ENCODE data around the gene PRXL2B.
"Not testable (repeated sequence)": the region's sequence is repeated elsewhere in the genome, so short reads cannot be mapped to it uniquely, and the experiment has no call there.

Gene PRXL2B

DNA sequence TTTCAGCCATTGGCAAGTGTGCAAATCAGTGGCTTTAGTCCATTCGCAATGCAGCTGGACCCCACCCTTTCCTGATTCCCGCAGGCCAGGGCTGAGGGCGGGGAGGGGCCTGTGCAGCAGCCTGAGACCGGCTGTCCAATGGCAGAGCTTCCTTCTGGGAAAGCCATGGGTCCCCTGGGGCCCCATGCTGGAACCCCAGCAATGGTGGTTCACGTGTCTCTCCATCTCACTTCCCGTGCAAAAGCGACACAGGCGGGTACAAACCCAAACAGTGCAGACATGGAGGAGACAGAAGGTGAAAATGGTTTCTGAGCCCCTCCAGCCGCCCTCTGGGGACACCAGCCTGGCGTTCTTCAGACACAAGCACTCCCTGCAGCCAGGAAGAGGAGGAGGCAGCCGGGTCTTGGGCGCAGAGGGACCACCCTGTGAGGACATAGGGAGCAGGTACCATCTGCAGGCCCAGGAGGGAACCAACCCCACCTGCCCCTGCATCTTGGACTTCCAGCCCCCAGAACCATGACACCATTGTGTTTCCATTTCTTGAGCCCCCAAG is 36.2 kb upstream of the PRXL2B start:
- not testable (repeated sequence) for DNase-seq (ENCODE audit: low read depth in 2 of 2)

DNA sequence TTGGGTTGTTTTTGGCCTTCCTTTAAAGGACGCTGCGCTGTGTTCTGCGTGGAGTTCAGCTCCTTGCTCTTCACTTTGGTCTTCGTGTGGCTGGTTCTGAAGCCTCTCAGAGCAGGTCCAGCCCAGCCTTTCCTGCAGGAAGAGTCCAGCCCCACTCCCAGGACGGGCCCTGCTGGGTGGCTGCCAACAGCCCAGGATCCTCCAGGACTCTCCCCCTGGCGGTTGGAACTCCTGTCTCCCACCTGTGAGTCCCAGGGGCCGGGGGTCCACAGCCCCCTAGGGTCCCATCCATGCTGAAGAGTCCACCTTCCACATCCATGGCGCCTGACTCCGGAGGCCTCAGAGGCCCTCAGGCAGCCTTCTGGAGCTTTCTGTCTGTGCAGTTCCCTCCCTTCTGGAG is 35.0 kb upstream of the PRXL2B start:
- not testable (repeated sequence) for DNase-seq (ENCODE audit: low read depth in 2 of 2)

DNA sequence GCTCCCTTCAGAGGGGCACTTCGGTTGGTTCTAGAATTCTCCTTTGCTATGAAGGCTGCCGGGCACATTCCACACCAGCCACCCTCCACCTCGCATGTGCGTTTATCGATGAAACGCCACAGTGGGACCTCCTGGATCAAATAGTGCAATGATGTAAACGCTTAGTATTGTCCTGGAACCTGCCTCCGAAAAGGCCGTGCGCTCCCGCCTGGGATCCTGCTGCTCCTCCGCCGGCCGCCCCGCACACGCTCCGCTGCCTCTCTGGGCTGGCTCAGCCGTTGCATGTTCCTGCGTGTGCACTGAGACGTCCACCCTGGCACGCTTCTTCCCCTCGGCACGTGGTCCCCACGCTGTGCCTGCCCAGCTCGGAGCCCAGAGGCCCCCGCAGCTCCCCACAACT is 34.4 kb upstream of the PRXL2B start:
- no peak for DNase-seq (ENCODE audit: low read depth in 2 of 2)

DNA sequence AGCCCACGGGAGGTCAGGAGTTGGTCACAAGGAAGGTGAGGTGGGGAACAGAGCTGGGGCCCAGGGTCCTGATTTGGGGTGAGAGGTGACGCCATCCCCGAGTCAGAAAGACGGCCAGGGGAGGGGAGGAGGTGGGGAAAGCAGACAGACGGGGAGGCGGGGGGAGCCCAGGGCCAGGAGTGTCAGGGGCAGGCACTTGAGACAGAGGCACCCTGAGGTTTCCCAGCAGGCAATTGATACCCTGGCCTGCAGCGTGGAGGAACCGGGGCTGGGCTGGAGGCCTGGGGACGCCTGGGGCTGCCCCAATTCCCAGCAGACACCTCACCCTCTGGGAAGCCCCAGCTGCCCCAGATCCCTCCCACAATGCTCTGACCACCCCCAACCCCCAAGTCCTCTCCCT is 33.5 kb upstream of the PRXL2B start:
- not testable (repeated sequence) for DNase-seq (ENCODE audit: low read depth in 2 of 2)

DNA sequence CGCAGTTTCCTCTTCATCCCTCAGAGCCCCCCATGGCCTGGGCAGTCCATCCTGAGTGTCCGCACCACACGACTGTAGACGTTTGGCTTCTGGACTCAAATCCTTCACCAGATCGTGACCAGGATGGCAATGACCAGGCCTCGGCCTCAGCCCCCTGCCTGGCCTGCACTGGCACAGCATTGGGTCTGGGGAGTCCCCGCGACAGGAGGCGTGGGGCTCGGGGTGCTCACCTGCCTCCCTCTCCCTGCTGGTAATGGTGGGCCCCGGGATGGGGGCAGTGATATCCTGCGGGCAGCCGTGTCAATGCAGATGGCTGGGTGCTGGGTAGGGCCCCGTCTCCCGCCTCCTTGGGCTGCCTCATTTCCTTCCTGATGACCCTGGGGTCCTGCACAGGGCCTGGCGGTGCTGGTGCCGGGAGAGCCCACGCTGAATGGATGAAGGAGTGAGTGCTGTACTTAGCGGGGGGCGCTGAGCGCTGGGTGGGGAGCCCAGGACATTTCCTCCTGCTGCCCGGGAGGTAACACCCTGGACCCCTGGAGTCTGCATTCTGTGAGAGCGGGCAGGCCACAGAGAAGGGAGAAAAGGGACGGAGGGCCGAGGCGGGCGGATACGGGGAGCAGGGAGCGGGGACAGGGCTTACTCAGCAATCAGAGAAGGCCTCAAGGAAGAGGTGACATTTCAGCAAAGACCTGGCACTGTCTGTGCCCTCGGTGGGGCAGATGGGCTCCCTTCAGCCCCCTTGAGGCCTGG is 32.5 kb upstream of the PRXL2B start:
- DNase-seq (ENCODE audit: low read depth in 2 of 2) = no peak

DNA sequence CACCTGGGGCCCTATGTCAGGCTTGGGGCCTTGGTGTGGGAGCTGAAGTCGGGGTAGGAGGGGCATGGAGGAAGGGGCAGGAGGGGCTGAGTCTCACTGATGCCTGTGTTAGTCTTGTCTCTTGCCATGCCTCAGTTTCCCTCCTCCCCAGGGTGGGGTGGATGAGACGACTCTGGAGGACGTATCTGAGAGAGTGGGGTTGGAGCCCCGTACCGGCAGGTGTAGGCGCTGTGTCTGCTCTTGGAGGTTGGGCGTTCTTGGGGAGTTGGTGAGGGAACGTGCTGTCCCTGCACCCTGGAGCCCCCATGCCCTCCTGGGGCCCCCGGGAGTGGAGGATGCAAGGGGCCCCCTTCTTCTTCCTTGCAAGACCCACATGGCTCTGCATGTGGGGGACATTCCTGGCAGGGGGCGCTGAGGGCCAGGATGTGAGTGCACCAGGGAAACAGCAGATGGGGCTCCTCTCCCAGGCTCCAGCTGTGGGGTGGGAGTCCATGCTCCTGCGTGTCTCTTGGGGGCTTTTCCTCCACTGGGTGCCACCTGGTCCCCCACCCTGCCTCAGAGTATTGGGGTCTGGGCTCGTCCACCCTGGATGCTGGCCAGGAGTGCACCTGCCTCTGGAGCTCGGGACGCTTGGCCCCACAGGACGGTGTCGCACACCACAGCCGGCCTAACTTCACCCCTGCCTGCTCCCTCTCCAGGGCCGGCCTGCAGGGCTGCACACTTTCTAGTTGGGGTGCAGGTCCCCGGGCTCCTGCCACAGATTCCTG is 31.8 kb upstream of the PRXL2B start:
- DNase-seq (ENCODE audit: low read depth in 2 of 2) = no peak

DNA sequence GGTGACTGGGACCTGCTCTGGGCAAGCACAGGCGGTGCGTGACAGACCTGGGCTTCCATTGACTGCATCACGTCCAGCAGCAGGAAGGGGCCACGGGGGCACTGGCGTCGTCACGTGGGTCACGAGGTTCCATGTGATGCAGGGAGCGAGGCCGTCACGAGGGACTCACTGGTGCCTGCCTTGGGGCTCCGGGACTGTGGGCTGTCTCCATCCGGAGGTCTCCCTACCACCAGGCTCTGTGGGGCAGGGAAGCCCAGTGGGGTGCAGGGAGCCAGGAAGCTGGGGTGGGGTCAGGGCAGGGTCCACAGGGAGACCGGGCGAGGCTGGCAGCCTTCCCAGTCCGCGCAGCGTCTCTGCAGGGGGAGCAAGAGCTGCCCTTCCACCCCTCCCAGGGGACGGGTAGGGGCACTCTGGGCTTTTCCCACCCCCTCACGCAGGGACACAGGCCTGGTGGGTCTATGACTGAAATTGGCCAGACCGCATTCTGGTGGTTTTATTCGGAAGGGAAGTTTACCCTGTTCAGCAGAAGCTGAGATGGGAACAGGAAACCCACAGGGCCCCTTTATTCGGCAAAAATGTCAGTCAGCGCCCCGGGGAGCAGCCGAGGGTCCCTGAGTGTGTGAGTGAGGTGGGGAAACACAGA is 30.8 kb upstream of the PRXL2B start:
- peak; percentile 75 to 81 for DNase-seq (ENCODE audit: low read depth in 2 of 2)

DNA sequence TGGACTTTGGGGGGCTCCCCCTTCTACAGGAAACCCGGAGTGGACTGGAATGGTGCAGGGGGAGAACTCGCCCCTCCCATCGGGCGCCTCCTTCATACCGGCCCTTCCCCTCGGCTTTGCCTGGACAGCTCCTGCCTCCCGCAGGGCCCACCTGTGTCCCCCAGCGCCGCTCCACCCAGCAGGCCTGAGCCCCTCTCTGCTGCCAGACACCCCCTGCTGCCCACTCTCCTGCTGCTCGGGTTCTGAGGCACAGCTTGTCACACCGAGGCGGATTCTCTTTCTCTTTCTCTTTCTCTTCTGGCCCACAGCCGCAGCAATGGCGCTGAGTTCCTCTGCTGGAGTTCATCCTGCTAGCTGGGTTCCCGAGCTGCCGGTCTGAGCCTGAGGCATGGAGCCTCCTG is 30.3 kb upstream of the PRXL2B start, which contains the start of gene TNFRSF14:
Gene TNFRSF14 (plus strand): TSS at position 95 of the 401 bp plus-strand sequence. CDS start 294 bp downstream, at position 389.
- DNase-seq (ENCODE audit: low read depth in 2 of 2) = peak; percentile 55 to 57

DNA sequence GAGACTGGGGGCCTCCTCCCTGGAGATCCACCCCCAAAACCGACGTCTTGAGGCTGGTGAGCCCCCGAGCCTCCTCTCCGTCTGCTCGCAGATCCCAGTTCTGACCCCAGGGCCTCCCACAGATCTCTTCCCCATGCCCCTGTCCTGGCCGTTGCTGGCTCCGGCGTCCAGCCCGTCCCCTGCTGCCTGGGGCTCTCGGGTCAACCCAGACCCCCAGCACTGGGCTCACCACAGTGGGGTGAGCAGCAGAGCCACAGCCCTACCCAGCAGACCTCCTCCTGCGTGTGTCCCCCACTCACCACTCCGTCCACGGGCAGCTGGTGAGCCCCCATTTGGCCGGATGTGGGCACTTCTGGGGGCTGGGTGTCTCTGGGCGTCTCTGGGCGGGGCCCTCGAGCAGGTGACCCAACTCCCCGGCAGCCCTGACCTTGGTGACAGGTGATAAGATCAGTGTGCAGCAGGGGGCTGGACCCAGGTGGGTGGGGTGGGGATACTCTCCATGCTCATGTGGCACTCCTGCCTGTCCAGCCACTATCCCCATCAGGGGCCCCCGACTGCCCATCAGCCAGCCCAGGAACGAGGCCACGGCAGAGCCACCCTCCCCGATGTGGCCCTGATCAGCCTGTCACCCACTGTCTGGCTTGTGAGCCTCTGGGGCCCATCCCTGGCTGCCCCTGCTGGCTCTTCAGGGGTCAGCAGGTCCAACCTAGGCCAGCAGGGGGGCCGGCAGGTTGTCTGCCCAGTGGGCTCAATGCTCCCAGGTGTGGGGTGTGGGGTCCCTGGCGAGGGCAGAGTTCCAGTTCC is 29.7 kb upstream of the PRXL2B start:
- DNase-seq (ENCODE audit: low read depth in 2 of 2) = peak in 1 of 2 donors; percentile 43

DNA sequence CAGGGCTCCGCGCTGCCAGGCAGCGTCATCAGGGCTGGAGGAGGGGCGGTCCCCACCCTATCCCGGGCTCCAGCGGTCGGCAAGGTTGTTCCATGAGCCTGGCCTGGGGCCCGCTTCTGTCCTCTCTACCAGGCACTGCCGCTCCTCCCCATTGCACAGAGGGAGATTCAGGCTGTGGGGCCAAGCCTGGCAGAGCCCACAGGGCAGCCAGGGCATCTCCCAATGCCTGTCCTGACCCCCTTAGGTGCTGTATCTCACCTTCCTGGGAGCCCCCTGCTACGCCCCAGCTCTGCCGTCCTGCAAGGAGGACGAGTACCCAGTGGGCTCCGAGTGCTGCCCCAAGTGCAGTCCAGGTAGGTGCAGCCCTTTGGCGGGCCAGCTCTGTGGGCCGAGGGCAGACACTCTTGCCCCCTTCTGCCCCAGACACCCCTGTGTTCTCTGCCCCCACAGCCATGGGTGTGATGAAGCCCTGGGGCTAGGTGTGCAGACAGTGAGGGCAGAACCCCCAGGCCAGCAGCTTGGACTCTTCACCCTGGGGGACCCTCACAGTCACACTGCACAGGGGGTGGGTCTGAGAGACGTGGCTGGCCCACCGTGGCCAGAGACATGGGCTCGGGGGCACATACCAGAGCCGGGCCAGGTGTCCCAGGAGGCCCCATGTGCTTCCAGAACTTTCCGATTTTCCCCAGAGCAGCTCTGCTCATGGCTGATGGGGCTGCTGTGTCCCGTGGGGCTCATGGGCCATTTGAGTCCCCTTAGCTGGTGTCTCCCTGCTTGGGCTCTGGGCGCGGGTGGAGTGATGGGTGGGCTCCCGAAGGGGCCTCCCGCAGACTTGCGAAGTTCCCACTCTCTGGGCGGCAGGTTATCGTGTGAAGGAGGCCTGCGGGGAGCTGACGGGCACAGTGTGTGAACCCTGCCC is 28.8 kb upstream of the PRXL2B start:
- no peak for DNase-seq (ENCODE audit: low read depth in 2 of 2)

DNA sequence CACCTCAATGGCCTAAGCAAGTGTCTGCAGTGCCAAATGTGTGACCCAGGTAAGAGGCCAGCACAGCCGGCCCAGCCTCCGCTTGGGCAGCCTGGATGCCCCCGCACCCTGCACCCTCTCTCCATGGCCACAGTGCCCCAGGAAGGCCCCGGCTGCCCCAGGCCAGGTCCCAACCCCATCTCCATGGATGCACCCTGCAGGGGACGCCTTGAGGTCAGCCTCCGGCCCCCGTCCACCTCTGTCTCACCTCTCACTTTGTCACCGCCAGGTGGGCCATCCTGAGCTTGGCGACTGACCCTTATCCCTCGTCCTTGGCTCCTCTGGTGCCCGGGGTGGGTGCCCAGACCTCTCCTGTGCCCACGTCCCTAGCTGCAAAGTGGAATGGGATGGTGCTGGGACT is 28.2 kb upstream of the PRXL2B start:
- no peak for DNase-seq (ENCODE audit: low read depth in 2 of 2)

DNA sequence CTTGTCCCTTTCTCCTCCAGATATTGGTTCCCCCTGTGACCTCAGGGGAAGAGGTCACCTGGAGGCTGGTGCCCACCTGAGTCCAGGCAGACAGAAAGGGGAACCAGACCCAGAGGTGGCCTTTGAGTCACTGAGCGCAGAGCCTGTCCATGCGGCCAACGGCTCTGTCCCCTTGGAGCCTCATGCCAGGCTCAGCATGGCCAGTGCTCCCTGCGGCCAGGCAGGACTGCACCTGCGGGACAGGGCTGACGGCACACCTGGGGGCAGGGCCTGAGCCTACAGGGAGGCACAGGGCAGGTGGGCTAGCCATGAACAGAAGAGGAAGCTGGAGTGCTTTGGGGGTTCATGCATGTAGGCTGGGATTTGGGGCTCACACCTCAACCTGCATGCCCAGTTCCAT is 27.7 kb upstream of the PRXL2B start:
- no peak for DNase-seq (ENCODE audit: low read depth in 2 of 2)

DNA sequence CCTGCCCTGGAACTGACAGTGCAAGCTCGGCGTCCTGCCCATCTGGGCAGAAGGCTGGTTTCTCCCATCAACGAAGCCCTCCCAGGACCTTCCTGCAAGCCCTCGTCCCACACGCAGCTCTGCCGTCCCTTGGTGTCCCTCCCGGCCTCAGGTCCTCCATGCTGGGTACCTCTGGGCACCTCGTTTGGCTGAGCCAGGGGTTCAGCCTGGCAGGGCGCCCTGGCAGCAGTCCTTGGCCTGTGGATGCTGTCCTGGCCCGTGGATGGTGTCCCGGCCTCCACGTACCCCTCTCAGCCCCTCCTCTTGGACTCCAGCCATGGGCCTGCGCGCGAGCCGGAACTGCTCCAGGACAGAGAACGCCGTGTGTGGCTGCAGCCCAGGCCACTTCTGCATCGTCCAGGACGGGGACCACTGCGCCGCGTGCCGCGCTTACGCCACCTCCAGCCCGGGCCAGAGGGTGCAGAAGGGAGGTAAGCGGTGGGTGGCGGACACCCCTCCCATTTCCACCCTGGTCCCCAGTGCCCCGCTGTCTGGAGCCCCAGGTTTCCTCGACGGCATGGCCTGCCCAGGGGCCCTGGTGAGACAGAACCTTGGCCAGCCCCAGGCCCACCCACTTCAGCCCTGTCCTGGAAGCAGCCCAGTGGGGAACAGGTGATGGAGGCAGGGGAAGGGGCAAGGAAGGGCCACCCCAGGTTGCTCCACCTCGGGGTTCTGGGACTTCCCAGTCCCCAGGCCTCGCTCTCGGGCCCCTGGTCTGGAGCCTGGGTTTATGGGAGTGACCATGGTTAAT is 26.9 kb upstream of the PRXL2B start:
- DNase-seq (ENCODE audit: low read depth in 2 of 2) = no peak

DNA sequence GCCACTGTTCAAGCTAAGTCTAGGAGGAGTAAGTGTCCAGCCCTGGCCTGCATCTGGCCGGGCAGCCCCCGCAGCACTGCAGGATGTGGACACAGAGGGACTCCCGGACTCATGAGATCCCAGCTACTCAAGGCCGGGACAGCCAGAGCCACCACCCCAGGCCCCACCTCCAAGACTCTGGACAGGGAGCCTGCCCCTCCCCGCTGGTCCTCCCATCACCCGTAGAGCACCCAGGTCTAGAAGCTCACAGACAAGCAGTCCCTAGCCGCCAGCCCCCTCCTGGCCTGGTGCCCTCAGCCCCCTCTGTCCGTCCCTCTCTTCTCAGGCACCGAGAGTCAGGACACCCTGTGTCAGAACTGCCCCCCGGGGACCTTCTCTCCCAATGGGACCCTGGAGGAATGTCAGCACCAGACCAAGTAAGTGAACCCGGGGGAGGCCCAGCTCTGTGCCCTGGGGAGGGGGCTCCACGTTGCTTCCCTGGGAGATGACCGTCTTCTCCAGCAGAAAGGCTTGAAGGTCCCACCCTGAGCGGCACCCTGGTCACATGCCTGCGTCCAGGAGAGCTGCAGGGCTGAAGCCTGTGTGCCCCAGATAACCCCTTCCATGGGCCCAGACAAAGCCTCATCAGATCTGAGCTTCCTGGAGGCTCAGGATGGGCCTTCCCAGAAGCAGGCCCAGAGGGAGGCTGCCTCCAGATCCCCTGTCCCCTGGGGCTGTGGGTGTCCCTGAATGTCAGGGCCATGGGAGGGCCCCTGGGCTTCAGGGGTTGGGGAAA is 26.1 kb upstream of the PRXL2B start:
- DNase-seq (ENCODE audit: low read depth in 2 of 2) = no peak

DNA sequence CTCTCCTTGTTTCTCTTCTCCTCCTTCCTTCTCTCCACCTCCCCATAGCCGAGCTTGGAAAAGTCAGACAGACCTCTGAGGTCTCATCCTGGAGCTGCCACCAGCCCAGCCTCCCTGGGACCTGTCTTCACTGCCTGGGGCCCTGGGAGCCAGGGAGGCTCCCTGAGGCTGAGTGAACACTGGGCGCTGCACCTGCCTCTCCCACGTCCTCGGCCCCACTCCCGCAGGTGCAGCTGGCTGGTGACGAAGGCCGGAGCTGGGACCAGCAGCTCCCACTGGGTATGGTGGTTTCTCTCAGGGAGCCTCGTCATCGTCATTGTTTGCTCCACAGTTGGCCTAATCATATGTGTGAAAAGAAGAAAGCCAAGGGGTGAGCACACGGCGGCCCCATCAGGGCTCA is 25.1 kb upstream of the PRXL2B start:
- no peak for DNase-seq (ENCODE audit: low read depth in 2 of 2)

DNA sequence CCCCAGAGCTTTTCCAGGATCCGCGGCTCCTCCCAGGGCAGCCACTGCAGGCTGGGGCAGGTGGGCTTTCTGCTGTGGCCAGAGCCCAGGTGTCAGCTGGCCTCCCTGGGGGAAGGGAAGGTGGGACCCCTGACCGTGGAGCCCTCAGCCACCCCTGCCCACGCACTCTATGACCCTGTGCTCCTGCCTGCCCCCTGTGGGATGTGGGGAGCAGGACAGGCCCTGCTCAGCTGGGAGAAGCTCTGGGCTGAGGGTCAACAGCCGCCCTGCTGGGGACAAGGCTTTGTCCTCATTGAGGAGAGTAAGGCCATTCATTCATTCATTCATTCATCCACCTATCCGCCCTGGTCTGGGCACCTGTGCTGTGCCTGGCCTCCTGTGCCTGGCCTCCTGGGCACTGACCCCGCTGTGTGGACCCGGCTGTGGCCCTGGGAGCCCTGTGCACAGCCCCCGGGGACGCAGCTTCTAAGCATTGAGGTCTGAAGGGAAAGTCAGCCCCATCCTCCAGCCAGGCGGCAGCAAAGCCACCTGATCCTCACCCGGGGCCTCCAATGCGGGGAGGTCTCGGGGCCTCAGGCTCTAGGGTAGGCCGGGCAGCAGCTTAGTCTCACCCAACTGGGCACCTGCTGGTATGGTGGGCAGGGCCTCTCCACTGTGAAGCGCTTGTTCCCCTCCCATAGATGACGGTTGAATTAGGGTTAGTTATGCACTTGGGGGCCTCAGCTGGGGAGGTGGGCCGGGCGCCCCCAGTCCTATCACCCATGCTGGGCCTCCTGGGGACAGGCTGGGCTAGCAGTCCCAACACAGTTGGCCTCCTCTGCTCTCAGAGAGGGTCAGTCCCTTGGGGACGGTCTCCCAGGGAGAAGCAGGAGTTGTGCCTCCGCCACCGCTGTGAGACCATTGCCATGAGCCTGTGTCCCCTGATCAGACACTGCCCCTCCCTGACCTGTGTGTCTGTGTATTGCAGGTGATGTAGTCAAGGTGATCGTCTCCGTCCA is 24.4 kb upstream of the PRXL2B start:
- DNase-seq (ENCODE audit: low read depth in 2 of 2) = no peak

DNA sequence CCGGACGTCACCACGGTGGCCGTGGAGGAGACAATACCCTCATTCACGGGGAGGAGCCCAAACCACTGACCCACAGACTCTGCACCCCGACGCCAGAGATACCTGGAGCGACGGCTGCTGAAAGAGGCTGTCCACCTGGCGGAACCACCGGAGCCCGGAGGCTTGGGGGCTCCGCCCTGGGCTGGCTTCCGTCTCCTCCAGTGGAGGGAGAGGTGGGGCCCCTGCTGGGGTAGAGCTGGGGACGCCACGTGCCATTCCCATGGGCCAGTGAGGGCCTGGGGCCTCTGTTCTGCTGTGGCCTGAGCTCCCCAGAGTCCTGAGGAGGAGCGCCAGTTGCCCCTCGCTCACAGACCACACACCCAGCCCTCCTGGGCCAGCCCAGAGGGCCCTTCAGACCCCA is 23.4 kb upstream of the PRXL2B start:
- DNase-seq (ENCODE audit: low read depth in 2 of 2) = no peak

Measured in stimulated activated CD8-positive, alpha-beta memory T cell treated with anti-CD3 and anti-CD28 coated beads, Interleukin-15, amount 100 ng/mL, for 48 hours (primary cell).